Right lobe of liver (tissue), 4 donors: Measurements from ENCODE around the gene EPHB1.

Source experiments
- POLR2A ChIP-seq: fragments of 450-650 bp; IDR thresholded peaks from one replicate; pipeline ENCODE4 v1.6.1; 2017; ENCODE audit warnings: antibody characterized with exemption, mild to moderate bottlenecking
- TF ChIP-seq, protein P1 (sequence below), 4 donors: fragments of 200-600 bp in 3 of 4; fragments of 450-650 bp in 1 of 4; IDR thresholded peaks; one replicate each; pipeline versions ENCODE4 v1.5.1 to v1.8.0; 2016 to 2022; ENCODE audit warnings: antibody characterized with exemption in 4 of 4, mild to moderate bottlenecking in 2 of 4
- donor health status: DM: no; HTN: no; CAD: no.
- donor health status: DM: no; HTN: no; CAD: no.
- donor health status: DM: no; HTN: yes; CAD: no.

GRCh38 chr3:135169651-135170050 is 374.6 kb downstream of the EPHB1 start:
- no peak for TF ChIP-seq POLR2A
- TF ChIP-seq, protein P1, sequence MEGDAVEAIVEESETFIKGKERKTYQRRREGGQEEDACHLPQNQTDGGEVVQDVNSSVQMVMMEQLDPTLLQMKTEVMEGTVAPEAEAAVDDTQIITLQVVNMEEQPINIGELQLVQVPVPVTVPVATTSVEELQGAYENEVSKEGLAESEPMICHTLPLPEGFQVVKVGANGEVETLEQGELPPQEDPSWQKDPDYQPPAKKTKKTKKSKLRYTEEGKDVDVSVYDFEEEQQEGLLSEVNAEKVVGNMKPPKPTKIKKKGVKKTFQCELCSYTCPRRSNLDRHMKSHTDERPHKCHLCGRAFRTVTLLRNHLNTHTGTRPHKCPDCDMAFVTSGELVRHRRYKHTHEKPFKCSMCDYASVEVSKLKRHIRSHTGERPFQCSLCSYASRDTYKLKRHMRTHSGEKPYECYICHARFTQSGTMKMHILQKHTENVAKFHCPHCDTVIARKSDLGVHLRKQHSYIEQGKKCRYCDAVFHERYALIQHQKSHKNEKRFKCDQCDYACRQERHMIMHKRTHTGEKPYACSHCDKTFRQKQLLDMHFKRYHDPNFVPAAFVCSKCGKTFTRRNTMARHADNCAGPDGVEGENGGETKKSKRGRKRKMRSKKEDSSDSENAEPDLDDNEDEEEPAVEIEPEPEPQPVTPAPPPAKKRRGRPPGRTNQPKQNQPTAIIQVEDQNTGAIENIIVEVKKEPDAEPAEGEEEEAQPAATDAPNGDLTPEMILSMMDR (IDR thresholded peaks at IDR 0.05): no peak
